Brain microvascular endothelial cell (primary cell): ENCODE results near the gene PRDM16.

Experiments used
- DNase-seq: peaks from one replicate; pipeline ENCODE4 v3.0.0-alpha.2; 2020
- H3K27ac ChIP-seq: fragments of 250-450 bp; sonication (Bioruptor Pico); 2 replicates; pipeline ENCODE4 v1.5.1; 2020; ENCODE audit warnings: mild to moderate bottlenecking, moderate library complexity
- H3K27me3 ChIP-seq: fragments of 250-450 bp; sonication (Bioruptor Pico); replicated peaks from 2 replicates; pipeline ENCODE4 v1.5.1; 2020; ENCODE audit warnings: mild to moderate bottlenecking
- H3K36me3 ChIP-seq: fragments of 250-450 bp; sonication (Bioruptor Pico); replicated peaks from 2 replicates; pipeline ENCODE4 v1.5.1; 2020; ENCODE audit warnings: mild to moderate bottlenecking
- H3K4me3 ChIP-seq: 2 replicates; pipeline ENCODE4 v1.5.1; 2011; ENCODE audit warnings: low read depth, mild to moderate bottlenecking, control low read depth, low read length, moderate library complexity
- CTCF ChIP-seq: IDR thresholded peaks from 2 replicates; pipeline ENCODE4 v1.5.1; 2011; ENCODE audit warnings: low read depth, mild to moderate bottlenecking, moderate library complexity, low read length, control low read depth, inconsistent platforms; ENCODE audit errors: missing control alignments
- in situ Hi-C: cut with HindIII; loops from 2 replicates; pipeline ENCODE4 v1.10.0; 2017; ENCODE audit warnings: low sequenced_read_pairs, low pct_ligation_motif_present

Gene PRDM16

GRCh38 chr1:3319874-3320245 lies 250.9 kb downstream of the PRDM16 start:
- peak; percentile 73 for DNase-seq
- in situ Hi-C loops: no loop called here
- no peaks in the 10 kb centered on the region for H3K36me3 ChIP-seq
- H3K4me3 ChIP-seq: no peak overlapping the region
- no peak overlapping the region for H3K27ac ChIP-seq
- no peaks in the 10 kb centered on the region for H3K27me3 ChIP-seq
- TF ChIP-seq CTCF: peak; percentile 84

GRCh38 chr1:3320246-3321152 lies 251.5 kb downstream of the PRDM16 start:
- Histone ChIP-seq H3K27ac (no peak overlapping the region), H3K4me3 (no peak overlapping the region), H3K27me3 (no peaks in the 10 kb centered on the region), H3K36me3 (no peaks in the 10 kb centered on the region)
- in situ Hi-C loops: no loop called here
- DNase-seq: no peak
- no peak for TF ChIP-seq CTCF

GRCh38 chr1:3321559-3322449 lies 252.8 kb downstream of the PRDM16 start:
- H3K4me3 ChIP-seq: no peak overlapping the region
- no peak for TF ChIP-seq CTCF
- in situ Hi-C loops: no loop called here
- H3K36me3 ChIP-seq: no peaks in the 10 kb centered on the region
- no peaks in the 10 kb centered on the region for H3K27me3 ChIP-seq
- no peak overlapping the region for H3K27ac ChIP-seq
- DNase-seq: no peak

- in situ Hi-C loops: no loop called here
- DNase-seq: no peak
- H3K36me3 ChIP-seq: no peaks in the 10 kb centered on the region
Measured at GRCh38 chr1:3322450-3323020, 253.5 kb downstream of the PRDM16 start.

More at GRCh38 chr1:3322450-3323020, 253.5 kb downstream of the PRDM16 start:
- no peaks in the 10 kb centered on the region for H3K27me3 ChIP-seq
- no peak overlapping the region for H3K27ac ChIP-seq
- H3K4me3 ChIP-seq: no peak overlapping the region
- no peak for TF ChIP-seq CTCF
